Stomach (tissue), 9 donors: Measurements from ENCODE around the gene CCR4. TPM values are rescaled to one million over a fixed set of nuclear protein-coding genes. Genes with fewer than 3 reads are reported as not detected.
"Not testable (repeated sequence)": the region's sequence is repeated elsewhere in the genome, so short reads cannot be mapped to it uniquely, and the experiment has no call there.

Experiments
- DNase-seq, 2 donors: peaks; one replicate each; pipeline versions ENCODE4 v3.0.0 to v3.0.0-alpha.2; 2013 to 2019
- H3K27ac ChIP-seq, 5 donors: fragments of 200-600 bp in 4 of 5; sonication (generic) in 4 of 5; one replicate each; pipeline ENCODE4 v1.5.1; 2013 to 2019; ENCODE audit warnings: mild to moderate bottlenecking in 1 of 5, moderate library complexity in 1 of 5
- H3K27me3 ChIP-seq, 3 donors: fragments of 200-600 bp; sonication (generic); one replicate each; pipeline ENCODE4 v1.5.1; 2017 to 2019; ENCODE audit warnings: mixed run types in 1 of 3
- H3K36me3 ChIP-seq, 4 donors: fragments of 200-600 bp; sonication (generic); 1 replicate in 3 of 4; 2 replicates in 1 of 4; pipeline ENCODE4 v1.5.1; 2016 to 2019
- H3K4me1 ChIP-seq, 4 donors: fragments of 200-600 bp; sonication (generic); one replicate each; pipeline ENCODE4 v1.5.1; 2016 to 2019
- H3K4me3 ChIP-seq, 4 donors: fragments of 200-600 bp; sonication (generic) in 3 of 4; one replicate each; pipeline ENCODE4 v1.5.1; 2016 to 2019; ENCODE audit warnings: mild to moderate bottlenecking in 1 of 4
- H3K9me3 ChIP-seq, 4 donors: fragments of 200-600 bp; sonication (generic); one replicate each; pipeline ENCODE4 v1.5.1; 2016 to 2019
- EP300 ChIP-seq: sonication (generic); formaldehyde crosslinking; IDR thresholded peaks from one replicate; pipeline ENCODE4 v1.6.1; 2017; ENCODE audit warnings: antibody characterized with exemption
- POLR2A ChIP-seq, 4 donors: fragments of 450-650 bp; IDR thresholded peaks; one replicate each; pipeline ENCODE4 v1.6.1; 2016; ENCODE audit warnings: antibody characterized with exemption in 4 of 4, control low read depth in 2 of 4, mild to moderate bottlenecking in 1 of 4, moderate library complexity in 1 of 4
- POLR2AphosphoS5 ChIP-seq, 3 donors: sonication (generic); formaldehyde crosslinking; IDR thresholded peaks; one replicate each; pipeline ENCODE4 v1.6.1; 2016; ENCODE audit warnings: antibody characterized with exemption in 3 of 3
- WGBS, 5 donors: extraction: QIAGEN DNeasy Blood & Tissue Kit in 3 of 5; methylation state at CpG; one replicate each; pipeline versions ENCODE4 v1.1.5 to v1.1.7; 2013 to 2018; 5-methylcytosine and 5-hydroxymethylcytosine counted together
- intact Hi-C: fragments of 100-400 bp; cut with DNase I; formaldehyde crosslinking; loops from one replicate; pipeline ENCODE4 v1.15.1; 2023; ENCODE audit warnings: low total_unique reads
- polyA plus RNA-seq, 3 donors: library from polyadenylated mRNA; stranded (reverse); fragments of 200-250 nt; gene quantifications; one replicate each; pipeline ENCODE4 v1.2.3, GENCODE V29; 2013
- total RNA-seq, 5 donors: library from RNA; depleted of rRNA; stranded (reverse); fragments of >200 nt; gene quantifications; one replicate each; pipeline versions ENCODE4 v1.1.0 to v1.2.3, GENCODE V29; 2014 to 2016
- TF ChIP-seq, protein P1 (sequence below), 7 experiments: fragments of 450-650 bp in 4 of 7; fragments of 200-600 bp in 3 of 7; sonication (generic) in 3 of 7; IDR thresholded peaks; one replicate each; pipeline ENCODE4 v1.5.1; 2016 to 2019; ENCODE audit warnings: antibody characterized with exemption in 7 of 7, control low read depth in 2 of 7, mild to moderate bottlenecking in 1 of 7
- donor health status: healthy with polysubstance abuse.
- donor health status: Bipolar disorder and iron deficiency.
- donor health status: healthy.

CCR4 gene
- total and polyA plus RNA-seq, 8 donors: 0.15 to 1.1 (median 0.37) TPM; not detected in 4

DNA sequence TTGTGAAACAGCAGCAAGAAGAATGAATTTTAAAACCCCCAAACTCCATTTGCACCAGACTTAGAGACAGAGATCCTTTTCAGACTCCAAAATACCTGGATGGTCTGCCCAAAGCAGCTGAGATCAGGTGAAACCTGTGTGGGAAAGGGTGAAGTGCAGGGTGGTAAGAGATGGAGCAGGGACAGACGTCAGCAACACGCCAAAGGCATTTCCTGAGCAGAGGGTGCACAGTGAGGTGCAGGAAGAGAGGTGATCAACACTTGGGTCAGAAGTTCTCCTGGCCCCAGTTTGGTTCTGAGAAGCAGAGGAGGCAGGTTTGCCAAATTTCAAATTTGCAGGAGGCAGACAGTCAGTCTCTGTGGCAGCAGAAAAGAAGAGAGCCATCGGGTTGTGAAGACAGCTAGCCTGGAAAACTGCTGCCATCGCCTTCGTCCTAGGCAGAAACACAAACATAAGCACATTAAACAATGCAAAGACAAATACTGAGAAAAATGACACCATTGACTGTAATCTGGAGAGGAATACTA is 9.8 kb downstream of the CCR4 start:
- H3K36me3 ChIP-seq: no peaks in the 10 kb centered on the region
- H3K4me3 ChIP-seq: no peak overlapping the region
- peaks cover 0 to 13% (median 7%) of the 10 kb centered on the region in 4 donors for H3K9me3 ChIP-seq
- peak in 1 of 2 donors; percentile 33 for DNase-seq
- intact Hi-C loops: no loop called here
- H3K4me1 ChIP-seq: peaks cover 0 to 8% (median 0%) of the 10 kb centered on the region in 4 donors
- no peak for TF ChIP-seq POLR2A (IDR thresholded peaks at IDR 0.05)
- TF ChIP-seq POLR2AphosphoS5 (IDR thresholded peaks at IDR 0.05): no peak
- TF ChIP-seq EP300: no peak
- TF ChIP-seq, protein P1, sequence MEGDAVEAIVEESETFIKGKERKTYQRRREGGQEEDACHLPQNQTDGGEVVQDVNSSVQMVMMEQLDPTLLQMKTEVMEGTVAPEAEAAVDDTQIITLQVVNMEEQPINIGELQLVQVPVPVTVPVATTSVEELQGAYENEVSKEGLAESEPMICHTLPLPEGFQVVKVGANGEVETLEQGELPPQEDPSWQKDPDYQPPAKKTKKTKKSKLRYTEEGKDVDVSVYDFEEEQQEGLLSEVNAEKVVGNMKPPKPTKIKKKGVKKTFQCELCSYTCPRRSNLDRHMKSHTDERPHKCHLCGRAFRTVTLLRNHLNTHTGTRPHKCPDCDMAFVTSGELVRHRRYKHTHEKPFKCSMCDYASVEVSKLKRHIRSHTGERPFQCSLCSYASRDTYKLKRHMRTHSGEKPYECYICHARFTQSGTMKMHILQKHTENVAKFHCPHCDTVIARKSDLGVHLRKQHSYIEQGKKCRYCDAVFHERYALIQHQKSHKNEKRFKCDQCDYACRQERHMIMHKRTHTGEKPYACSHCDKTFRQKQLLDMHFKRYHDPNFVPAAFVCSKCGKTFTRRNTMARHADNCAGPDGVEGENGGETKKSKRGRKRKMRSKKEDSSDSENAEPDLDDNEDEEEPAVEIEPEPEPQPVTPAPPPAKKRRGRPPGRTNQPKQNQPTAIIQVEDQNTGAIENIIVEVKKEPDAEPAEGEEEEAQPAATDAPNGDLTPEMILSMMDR (IDR thresholded peaks at IDR 0.05): no peak
- WGBS, 5 donors: 47 to 73% (median 62%) methylated on average over 5 of the region's 5 CpGs
- no peak overlapping the region for H3K27ac ChIP-seq
- no peaks in the 10 kb centered on the region for H3K27me3 ChIP-seq

DNA sequence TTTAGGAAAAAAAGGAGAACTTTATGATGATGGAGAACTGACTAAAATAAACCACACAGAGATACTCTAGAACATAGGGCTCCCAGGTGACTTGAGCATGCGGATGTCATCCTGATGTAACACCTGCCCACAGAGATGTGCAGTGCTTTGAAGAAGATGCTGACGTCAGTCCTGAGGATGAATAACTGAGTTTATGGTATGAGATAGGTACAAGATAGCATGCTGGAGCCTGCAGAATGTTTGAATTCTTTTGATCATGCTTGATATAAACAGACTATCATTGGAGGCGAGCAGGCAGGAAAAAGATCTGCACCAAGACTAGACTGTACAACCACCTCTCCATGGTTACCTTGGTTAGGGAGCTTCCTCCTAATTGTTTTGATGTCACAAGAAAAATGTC is 12.4 kb downstream of the CCR4 start:
- Histone ChIP-seq H3K27me3 (no peaks in the 10 kb centered on the region), H3K27ac (no peak overlapping the region), H3K36me3 (no peaks in the 10 kb centered on the region), H3K4me1 (peaks cover 0 to 1% (median under 1%) of the 10 kb centered on the region in 4 donors), H3K4me3 (no peak overlapping the region), H3K9me3 (peaks cover 0 to 18% (median 7%) of the 10 kb centered on the region in 4 donors)
- WGBS, 5 donors: 77 to 88% (median 86%) methylated on average over 3 of the region's 3 CpGs
- intact Hi-C loops: no loop called here
- DNase-seq: no peak
- no peak for TF ChIP-seq POLR2A (IDR thresholded peaks at IDR 0.05)
- TF ChIP-seq, protein P1 (IDR thresholded peaks at IDR 0.05): no peak
- no peak for TF ChIP-seq POLR2AphosphoS5 (IDR thresholded peaks at IDR 0.05)
- TF ChIP-seq EP300: no peak

DNA sequence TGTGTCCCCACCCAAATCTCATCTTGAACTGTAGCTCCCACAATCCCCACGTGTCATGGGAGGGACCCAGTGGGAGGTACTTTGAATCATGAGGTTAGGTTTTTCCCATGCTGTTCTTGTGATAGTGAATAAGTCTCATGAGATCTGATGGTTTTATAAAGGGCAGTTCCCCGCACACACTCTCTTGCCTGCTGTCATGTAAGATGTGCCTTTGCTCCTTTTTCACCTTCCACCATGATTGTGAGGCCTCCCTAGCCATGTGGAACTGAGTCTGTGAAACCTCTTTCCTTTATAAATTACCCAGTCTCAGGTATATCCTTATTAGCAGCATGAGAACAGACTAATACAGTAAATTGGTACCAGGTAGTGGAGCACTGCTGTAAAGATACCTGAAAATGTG is 13.3 kb downstream of the CCR4 start:
- DNase-seq, H3K36me3 ChIP-seq, H3K27ac ChIP-seq, H3K4me3 ChIP-seq, intact Hi-C loops, H3K27me3 ChIP-seq: not testable (repeated sequence)
- WGBS, 5 donors: 68 to 81% (median 80%) methylated on average over 2 of the region's 2 CpGs
- H3K4me1 ChIP-seq: peaks cover 0 to 10% (median 3%) of the 10 kb centered on the region in 4 donors
- H3K9me3 ChIP-seq: peaks cover 0 to 18% (median 7%) of the 10 kb centered on the region in 4 donors

DNA sequence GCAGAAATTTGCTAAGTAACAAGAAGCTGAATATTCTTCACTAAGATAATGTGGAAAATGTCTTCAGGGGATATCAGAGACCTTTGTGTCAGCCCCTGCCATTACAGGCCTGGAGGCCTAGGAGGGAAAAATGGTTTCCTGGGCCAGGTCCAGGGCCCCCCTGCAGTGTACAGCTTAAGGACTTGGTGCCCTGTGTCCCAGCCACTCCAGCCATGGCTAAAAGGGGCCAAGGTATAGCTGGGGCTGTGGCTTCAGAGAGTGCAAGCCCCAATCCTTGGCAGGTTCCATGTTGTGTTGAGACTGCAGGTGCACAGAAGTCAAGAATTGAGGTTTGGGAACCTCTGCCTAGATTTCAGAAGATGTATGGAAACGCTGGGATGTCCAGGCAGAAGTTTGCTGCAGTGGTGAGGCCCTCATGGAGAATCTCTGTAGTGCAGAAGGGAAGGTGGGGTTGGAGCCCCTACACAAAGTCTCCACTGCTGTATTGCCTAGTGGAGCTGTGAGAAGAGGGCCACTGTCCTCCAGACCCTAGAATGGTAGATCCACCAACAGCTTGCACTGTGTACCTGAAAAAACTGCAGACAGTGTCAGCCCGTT is 14.3 kb downstream of the CCR4 start:
- H3K27ac ChIP-seq, DNase-seq, intact Hi-C loops, H3K4me3 ChIP-seq, H3K27me3 ChIP-seq, H3K36me3 ChIP-seq: not testable (repeated sequence)
- Histone ChIP-seq H3K9me3 (peaks cover 0 to 18% (median 7%) of the 10 kb centered on the region in 4 donors), H3K4me1 (peaks cover 0 to 13% (median 3%) of the 10 kb centered on the region in 4 donors)
- 84 to 96% (median 91%) methylated on average over 2 of the region's 2 CpGs for WGBS, 5 donors

DNA sequence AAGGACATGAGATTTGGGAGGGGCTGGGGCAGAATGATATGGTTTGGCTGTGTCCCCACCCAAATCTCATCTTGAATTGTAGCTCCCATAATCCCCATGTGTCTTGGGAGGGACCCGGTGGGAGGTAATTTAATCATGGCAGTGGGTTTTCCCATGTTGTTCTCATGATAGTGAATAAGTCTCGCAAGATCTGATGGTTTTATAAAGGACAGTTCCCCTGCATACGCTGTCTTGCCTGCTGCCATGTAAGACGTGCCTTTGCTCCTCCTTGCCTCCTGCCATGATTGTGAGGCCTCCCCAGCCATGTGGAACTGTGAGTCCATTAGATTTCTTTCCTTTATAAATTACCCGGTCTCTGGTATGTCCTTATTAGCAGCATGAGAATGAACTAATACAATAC is 15.2 kb downstream of the CCR4 start:
- Histone ChIP-seq H3K4me1 (peaks cover 0 to 13% (median 3%) of the 10 kb centered on the region in 4 donors), H3K9me3 (peaks cover 0 to 18% (median 7%) of the 10 kb centered on the region in 4 donors)
- H3K36me3 ChIP-seq, DNase-seq, intact Hi-C loops, H3K4me3 ChIP-seq, H3K27me3 ChIP-seq, H3K27ac ChIP-seq: not testable (repeated sequence)
- WGBS, 5 donors: 72 to 97% (median 86%) methylated on average over 5 of the region's 5 CpGs
